GM19099 (cell line): ENCODE measurements around the gene COMMD7.

ENCODE experiments used
- POLR2A ChIP-seq: IDR thresholded peaks from 3 replicates; pipeline ENCODE4 v1.6.1; 2011; ENCODE audit warnings: low read depth; ENCODE audit not compliant: insufficient read length; ENCODE audit errors: extremely low read depth

Gene COMMD7

DNA sequence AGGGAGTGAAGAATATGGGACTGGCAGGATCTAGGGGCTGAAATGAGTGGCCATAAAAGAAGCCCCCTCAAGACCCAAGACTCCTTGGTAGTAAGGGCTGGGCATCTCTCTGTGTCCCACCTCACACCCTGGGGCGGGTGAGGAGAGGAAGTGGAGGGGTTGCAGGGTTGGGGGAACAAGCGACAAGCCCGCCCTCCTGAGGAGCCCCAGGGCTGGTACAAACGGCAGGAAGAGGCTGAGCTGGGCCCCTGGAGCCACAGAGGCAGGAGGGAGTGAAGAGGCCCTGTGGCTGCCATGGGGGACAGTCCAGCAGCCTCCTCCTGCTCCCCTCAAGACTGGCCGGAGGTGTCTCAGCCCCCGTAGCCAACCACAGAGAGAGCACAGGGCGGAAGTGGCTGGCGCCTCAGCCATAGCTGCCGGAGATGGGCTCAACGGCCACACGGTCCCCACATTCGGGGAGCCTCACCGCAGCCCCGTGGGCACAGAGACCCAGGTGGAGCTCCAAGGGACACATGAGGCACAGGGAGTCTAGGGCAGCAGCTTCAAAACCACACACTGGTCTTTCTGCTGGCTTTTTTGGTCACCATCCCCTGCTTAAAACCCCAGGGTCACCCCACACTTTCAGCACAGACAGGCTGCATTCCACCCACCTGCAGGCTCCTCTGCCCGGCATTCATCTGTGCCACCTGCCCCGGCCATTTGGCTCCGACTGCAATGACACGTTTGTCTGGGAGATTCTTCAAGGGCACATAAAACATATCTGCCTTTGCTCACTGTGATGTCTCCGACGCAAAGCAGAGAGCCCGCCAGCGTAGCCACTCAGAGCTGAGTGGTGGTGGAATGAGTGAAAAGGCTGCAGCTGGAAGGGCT, 70.0 kb downstream of the COMMD7 start:
- peak; percentile 66 for TF ChIP-seq POLR2A

DNA sequence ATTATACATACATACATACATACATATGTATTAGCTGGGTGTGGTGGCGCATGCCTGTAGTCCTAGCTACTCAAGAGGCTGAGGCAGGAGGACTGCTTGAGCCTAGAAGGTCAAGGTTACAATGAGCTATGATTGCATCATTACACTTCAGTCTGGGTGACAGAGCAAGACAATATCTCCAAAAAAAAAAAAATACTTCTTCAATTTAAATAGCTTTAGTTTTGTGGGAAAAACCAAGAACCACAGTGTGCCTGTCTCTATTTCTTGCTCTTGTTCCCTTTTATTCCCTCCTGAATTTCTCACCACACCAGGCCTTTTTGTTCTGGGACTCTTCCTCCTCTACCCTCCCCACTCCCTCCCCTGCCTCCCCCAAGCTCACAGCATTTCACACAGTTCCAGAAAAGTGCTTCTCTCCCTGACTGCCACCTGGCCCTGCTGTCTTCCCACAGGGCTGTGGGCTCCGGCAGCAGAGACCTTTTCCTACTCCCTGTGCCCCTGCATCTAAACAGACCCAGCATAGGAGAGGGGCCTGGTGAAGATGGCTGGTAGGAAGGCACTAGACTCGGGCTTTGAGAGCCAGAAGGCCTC, 70.8 kb downstream of the COMMD7 start:
- no peak for TF ChIP-seq POLR2A

DNA sequence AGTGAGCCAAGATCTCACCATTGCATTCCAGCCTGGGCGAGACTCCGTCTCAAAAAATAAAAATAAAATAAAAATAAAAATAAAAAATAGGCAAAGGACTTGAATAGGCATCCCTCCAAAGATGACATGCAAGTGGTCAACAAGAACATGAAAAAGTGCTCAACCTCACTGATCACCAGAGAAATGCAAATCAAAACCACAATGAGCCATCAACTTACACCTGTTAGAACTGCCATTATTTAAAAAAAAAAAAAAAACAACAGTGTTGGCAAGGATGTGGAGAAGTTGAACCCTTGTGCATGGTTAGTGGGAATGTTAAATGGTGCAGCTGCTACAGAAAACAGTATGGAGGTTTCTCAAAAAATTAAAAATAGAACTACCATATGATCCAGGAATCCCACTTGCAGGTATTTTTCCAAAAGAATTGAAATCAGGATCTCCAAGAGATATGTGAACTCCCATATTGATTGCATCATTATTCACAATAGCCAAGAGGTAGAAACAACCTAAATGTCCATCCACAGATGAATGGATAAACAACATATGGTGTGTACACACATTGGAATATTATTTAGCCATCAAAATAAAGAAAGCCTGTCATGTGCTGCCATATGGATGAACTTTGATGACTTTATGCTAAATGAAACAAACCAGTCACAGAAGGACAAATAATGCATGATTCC, 72.4 kb downstream of the COMMD7 start:
- no peak for TF ChIP-seq POLR2A

DNA sequence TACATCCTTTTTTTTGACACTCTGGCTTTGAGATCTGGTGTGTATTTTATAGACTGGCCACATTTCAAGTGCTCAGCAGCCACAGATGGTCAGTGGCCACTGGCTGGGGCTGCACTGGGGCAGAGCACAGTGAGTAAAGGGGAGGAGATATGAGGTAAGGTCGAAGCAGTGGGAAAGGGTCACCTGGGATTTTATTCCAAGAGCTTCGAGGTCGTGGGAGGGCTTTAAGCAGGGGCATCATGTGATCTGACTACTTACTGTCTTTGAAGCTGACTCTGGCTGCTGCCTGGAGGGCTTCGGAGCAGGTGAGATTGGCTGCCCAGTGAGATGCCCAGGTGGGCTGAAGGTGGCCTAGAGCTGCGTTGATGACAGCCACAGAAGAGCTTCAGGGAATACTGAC, 76.2 kb downstream of the COMMD7 start:
- TF ChIP-seq POLR2A: no peak

DNA sequence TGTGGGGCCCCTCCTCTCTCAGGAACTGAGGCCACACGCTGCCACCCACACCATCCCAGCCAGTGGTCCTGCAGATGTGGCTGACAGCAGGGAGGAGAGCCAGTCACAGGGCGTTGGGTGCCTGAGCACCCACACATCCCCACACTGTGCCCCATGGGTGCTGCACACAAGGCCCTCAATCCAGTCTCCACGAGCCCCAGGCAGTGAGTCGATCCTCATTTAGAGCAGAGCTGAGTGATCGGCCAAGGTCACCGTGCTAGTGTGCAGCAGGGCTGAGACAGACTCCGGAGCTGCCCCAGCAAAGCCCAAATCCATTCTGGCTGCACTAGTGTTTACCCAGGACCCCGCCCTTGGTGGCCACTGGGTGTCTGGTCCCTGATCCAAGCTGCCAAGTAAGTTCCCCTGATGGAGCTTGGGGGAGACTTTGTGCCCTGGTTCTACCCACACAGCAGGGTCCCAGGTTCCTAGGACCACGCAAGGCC, 78.5 kb downstream of the COMMD7 start:
- TF ChIP-seq POLR2A: no peak

DNA sequence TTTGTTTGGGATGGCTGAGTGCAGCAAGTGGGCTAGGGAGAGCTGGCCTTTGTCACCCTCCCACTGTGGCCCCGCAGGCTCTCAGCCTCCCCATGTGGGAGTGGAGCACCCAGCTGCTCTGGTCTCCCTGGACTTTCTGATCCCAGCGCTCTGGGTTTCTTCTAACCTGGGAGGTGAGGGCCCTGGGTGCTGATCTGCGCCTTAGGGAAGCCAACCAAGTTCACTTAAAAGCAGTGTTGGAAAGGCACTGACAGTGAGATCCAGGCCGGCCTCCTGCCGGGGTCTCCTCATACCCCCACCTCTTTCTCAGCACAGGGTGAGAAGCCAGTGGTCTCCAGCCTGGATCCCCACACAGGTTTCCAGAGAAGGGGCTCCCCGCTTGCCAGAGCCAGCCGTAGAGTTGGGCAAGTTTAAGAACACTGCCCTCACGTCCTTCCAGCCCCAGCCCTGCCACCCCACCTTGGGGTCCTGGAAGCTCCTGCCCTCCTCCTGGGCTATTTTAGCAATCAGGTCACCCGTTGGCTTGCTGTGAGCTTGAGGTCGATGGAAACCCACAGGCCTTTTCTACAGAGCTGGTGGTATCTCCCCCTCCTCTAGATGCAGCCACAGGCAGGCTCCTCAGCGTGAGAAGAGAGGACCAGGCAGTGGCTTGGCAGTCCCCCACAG, 79.1 kb downstream of the COMMD7 start:
- no peak for TF ChIP-seq POLR2A

DNA sequence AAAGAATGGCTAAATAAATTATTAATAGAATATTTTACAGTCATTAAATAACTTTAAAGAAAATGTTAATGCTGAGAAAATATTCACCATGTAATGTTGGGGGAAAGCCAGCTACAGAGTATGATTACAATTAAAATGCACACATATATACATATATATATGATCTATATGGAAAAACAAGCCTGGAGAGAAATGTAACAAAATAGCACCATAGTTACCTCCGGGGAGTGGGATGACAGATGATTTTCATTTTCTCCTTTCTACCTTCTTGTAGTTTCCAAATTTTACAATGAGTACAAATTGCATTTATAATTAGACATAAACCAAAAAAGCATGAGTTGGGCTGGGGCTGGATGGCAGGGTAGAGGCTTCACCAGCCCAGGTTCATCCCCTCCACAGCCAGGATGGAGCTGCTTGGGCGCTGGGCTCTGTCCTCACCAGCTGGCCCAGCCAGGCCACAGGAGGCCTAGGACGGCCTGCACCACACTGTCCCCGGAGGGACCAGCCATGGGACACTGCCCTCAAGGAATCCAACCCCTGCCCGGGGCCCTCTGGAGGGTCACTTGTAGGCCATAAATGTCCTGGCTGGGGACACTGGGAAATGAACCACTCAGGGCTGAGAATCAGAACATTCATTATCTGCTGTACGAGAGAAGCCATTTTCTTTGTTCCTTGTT, 79.8 kb downstream of the COMMD7 start:
- no peak for TF ChIP-seq POLR2A

GRCh38 chr20:32661820-32662528, 81.3 kb downstream of the COMMD7 start:
- no peak for TF ChIP-seq POLR2A

DNA sequence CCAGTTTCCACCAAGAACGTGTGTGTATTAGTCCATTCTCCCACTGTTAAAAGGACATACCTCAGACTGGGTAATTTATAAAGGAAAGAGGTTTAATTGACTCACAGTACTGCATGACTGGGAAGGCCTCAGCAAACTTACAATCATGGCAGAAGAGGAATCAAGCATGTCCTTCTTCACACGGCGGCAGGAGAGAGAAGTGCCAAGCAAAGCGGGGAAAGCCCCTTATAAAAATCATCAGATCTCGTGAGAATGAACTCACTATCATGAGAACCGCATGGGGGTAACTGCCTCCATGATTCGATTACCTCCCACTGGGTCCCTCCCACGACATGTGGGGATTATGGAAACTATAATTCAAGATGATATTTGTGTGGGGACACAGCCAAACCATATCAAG, 82.6 kb downstream of the COMMD7 start:
- TF ChIP-seq POLR2A: no peak

DNA sequence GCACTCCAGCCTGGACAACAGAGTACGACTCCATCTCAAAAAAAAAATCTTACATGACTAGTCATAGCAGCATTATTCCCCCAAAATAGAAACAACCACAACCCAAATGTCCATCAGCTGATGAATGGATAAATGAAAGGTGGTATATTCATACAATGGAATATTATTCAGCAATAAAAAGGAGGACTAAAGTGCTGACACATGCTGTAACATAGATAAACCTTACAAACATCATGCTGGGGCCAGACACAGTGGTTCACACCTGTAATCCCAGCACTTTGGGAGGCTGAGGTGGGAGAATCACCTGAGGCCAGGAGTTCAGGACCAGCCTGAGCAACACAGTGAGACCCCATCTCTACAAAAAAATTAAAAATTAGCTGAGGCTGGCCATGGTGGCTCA, 86.4 kb downstream of the COMMD7 start:
- no peak for TF ChIP-seq POLR2A

- no peak for TF ChIP-seq POLR2A
Observed at GRCh38 chr20:32655903-32656512, 87.3 kb downstream of the COMMD7 start.

DNA sequence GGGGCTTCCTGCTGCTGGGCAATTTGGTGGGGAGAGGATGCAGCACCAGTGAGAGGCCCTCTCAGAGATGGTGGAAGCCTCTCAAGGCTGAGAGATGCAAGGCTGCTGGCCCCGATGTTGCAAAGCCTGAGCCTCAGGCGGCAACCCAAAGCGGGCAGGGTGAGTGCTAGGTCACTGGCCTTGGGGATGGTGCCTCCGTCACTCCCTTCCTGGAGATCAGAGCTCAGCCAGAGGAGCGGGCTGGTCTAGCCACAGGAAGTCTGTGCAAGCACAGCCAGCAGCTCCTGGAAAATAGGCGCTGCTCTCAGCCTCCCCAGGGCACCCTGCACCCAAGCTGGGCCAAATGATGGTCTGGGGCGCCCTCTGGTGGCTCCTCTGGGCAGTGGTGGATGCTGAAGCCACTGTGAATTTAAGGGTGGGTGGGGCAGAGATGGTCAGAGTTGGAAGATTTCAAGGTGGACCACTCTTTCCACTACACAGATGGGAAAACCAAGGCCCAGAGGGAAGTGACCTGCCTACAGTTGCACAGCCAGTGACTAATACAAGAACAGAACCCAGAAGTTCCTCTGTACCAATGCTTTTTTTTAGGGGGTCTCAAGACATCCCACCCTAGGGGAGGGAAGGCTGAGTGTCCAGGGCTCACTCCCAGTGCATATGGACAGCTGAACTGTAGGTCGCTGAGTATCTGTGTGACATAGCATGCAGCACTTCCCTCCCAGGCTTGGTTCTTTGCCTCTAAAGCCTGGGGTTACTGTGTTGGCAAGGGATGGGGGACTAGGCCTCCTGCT, 90.3 kb downstream of the COMMD7 start:
- no peak for TF ChIP-seq POLR2A
